Activated T-cell treated with anti-CD3 and anti-CD28 coated beads, Interleukin-2, amount 50 U/mL, for 72 hours (primary cell): ENCODE measurements around the gene TPP1. TPM values are rescaled to one million over a fixed set of nuclear protein-coding genes. Genes with fewer than 3 reads are reported as not detected.
A peak's percentile ranks its signal among the peaks of the same experiment; 100 is the strongest.

Source experiments
- ATAC-seq, 2 donors: fragments of 150-1000 bp; cut with Tn5 transposase; replicated peaks in 1 of 2; 2 replicates each; pipeline ENCODE4 v1.10.0; 2021; ENCODE audit warnings: moderate library complexity in 2 of 2, mild to moderate bottlenecking in 1 of 2
- DNase-seq, 2 donors: peaks; one replicate each; pipeline ENCODE4 v3.0.0; 2021 to 2022; ENCODE audit warnings: mixed read lengths in 1 of 2
- H3K27ac Mint-ChIP-seq: one replicate; pipeline ENCODE4 v1.8.0; 2022; ENCODE audit warnings: mild to moderate bottlenecking, moderate library complexity, mixed read lengths
- H3K27me3 Mint-ChIP-seq: one replicate; pipeline ENCODE4 v1.8.0; 2022; ENCODE audit warnings: low read depth, mixed read lengths
- H3K36me3 Mint-ChIP-seq, 2 donors: one replicate each; pipeline ENCODE4 v1.8.0; 2022; ENCODE audit warnings: mixed read lengths in 2 of 2, mild to moderate bottlenecking in 1 of 2; ENCODE audit not compliant: insufficient read depth in 2 of 2
- H3K4me1 Mint-ChIP-seq: one replicate; pipeline ENCODE4 v1.8.0; 2022; ENCODE audit warnings: low read depth, mixed read lengths
- H3K4me3 Mint-ChIP-seq, 2 donors: one replicate each; pipeline ENCODE4 v1.8.0; 2022; ENCODE audit warnings: mild to moderate bottlenecking in 2 of 2, mixed read lengths in 2 of 2, moderate library complexity in 2 of 2
- H3K9me3 Mint-ChIP-seq, 2 donors: one replicate each; pipeline ENCODE4 v1.8.0; 2022; ENCODE audit warnings: mixed read lengths in 2 of 2
- total RNA-seq, 2 donors: library from RNA; stranded (reverse); gene quantifications; one replicate each; pipeline ENCODE4 v1.2.3, GENCODE V29; 2022

Gene TPP1
- total RNA-seq, 2 donors from 2014 or later: 56.0 to 62.1 TPM

GRCh38 chr11:6629892-6630631 lies 10.8 kb upstream of the TPP1 start:
- Mint-ChIP-seq H3K27me3 (no peaks in the 10 kb centered on the region), H3K4me3 (no peak overlapping the region), H3K4me1 (peaks cover 20% of the 10 kb centered on the region), H3K9me3 (no peaks in the 10 kb centered on the region), H3K36me3 (no peaks in the 10 kb centered on the region), H3K27ac (no peak overlapping the region)
- DNase-seq (no peak), ATAC-seq (no peak)

GRCh38 chr11:6629573-6629891 lies 10.3 kb upstream of the TPP1 start:
- no peaks in the 10 kb centered on the region for H3K36me3 Mint-ChIP-seq
- DNase-seq (no peak), ATAC-seq (no peak)
- H3K27ac Mint-ChIP-seq: no peak overlapping the region
- no peak overlapping the region for H3K4me3 Mint-ChIP-seq
- H3K9me3 Mint-ChIP-seq: no peaks in the 10 kb centered on the region
- H3K4me1 Mint-ChIP-seq: peaks cover 20% of the 10 kb centered on the region
- no peaks in the 10 kb centered on the region for H3K27me3 Mint-ChIP-seq

- no peaks in the 10 kb centered on the region for H3K27me3 Mint-ChIP-seq
- DNase-seq (no peak), ATAC-seq (no peak)
- H3K4me3 Mint-ChIP-seq: no peak overlapping the region
- H3K4me1 Mint-ChIP-seq: peaks cover 20% of the 10 kb centered on the region
- no peaks in the 10 kb centered on the region for H3K9me3 Mint-ChIP-seq
- peak overlapping the region; percentile 29 for H3K27ac Mint-ChIP-seq
- H3K36me3 Mint-ChIP-seq: no peaks in the 10 kb centered on the region
Observed at GRCh38 chr11:6628526-6628925, 9.3 kb upstream of the TPP1 start.

GRCh38 chr11:6627762-6628241 lies 8.6 kb upstream of the TPP1 start:
- no peaks in the 10 kb centered on the region for H3K27me3 Mint-ChIP-seq
- H3K4me3 Mint-ChIP-seq: peak overlapping the region; percentile 23 to 38
- peak overlapping the region; percentile 29 for H3K27ac Mint-ChIP-seq
- H3K9me3 Mint-ChIP-seq: no peaks in the 10 kb centered on the region
- peaks cover 20% of the 10 kb centered on the region for H3K4me1 Mint-ChIP-seq
- DNase-seq (no peak), ATAC-seq (peak; percentile 43 to 66)
- H3K36me3 Mint-ChIP-seq: no peaks in the 10 kb centered on the region

- DNase-seq: no peak
- Mint-ChIP-seq H3K27me3 (no peaks in the 10 kb centered on the region), H3K9me3 (no peaks in the 10 kb centered on the region), H3K27ac (peak overlapping the region; percentile 29), H3K36me3 (no peaks in the 10 kb centered on the region), H3K4me3 (peak overlapping the region; percentile 23 to 38), H3K4me1 (peaks cover 20% of the 10 kb centered on the region)
- ATAC-seq: peak; percentile 8 to 17
Observed at GRCh38 chr11:6626971-6627761, 7.9 kb upstream of the TPP1 start.

GRCh38 chr11:6625832-6626420 lies 6.7 kb upstream of the TPP1 start:
- Mint-ChIP-seq H3K4me1 (peaks cover 20% of the 10 kb centered on the region), H3K27ac (no peak overlapping the region)
- DNase-seq: no peak

GRCh38 chr11:6625156-6625831 lies 6.1 kb upstream of the TPP1 start:
- no peak for ATAC-seq
- H3K27ac Mint-ChIP-seq: no peak overlapping the region
- no peak overlapping the region for H3K4me3 Mint-ChIP-seq
- H3K9me3 Mint-ChIP-seq: no peaks in the 10 kb centered on the region
- no peaks in the 10 kb centered on the region for H3K36me3 Mint-ChIP-seq
- no peaks in the 10 kb centered on the region for H3K27me3 Mint-ChIP-seq
- DNase-seq: no peak
- peaks cover 20% of the 10 kb centered on the region for H3K4me1 Mint-ChIP-seq

More at GRCh38 chr11:6625832-6626420, 6.7 kb upstream of the TPP1 start:
- no peaks in the 10 kb centered on the region for H3K9me3 Mint-ChIP-seq
- no peaks in the 10 kb centered on the region for H3K36me3 Mint-ChIP-seq
- no peaks in the 10 kb centered on the region for H3K27me3 Mint-ChIP-seq
- no peak overlapping the region for H3K4me3 Mint-ChIP-seq
- ATAC-seq: no peak

GRCh38 chr11:6623391-6624363 lies 4.5 kb upstream of the TPP1 start:
- H3K4me1 Mint-ChIP-seq: peaks cover 20% of the 10 kb centered on the region

GRCh38 chr11:6622261-6623171 lies 3.3 kb upstream of the TPP1 start:
- peaks cover 10% of the 10 kb centered on the region for H3K4me1 Mint-ChIP-seq
- no peaks in the 10 kb centered on the region for H3K27me3 Mint-ChIP-seq
- ATAC-seq (no peak), DNase-seq (no peak)
- H3K4me3 Mint-ChIP-seq: no peak overlapping the region
- H3K27ac Mint-ChIP-seq: no peak overlapping the region
- H3K36me3 Mint-ChIP-seq: no peaks in the 10 kb centered on the region
- no peaks in the 10 kb centered on the region for H3K9me3 Mint-ChIP-seq

More at GRCh38 chr11:6623391-6624363, 4.5 kb upstream of the TPP1 start:
- no peak overlapping the region for H3K4me3 Mint-ChIP-seq
- H3K36me3 Mint-ChIP-seq: no peaks in the 10 kb centered on the region
- DNase-seq (no peak), ATAC-seq (no peak)
- no peaks in the 10 kb centered on the region for H3K27me3 Mint-ChIP-seq
- H3K27ac Mint-ChIP-seq: no peak overlapping the region
- no peaks in the 10 kb centered on the region for H3K9me3 Mint-ChIP-seq

GRCh38 chr11:6621711-6622211 lies 2.5 kb upstream of the TPP1 start:
- DNase-seq (no peak), ATAC-seq (no peak)
- Mint-ChIP-seq H3K4me3 (no peak overlapping the region), H3K27me3 (no peaks in the 10 kb centered on the region), H3K4me1 (peaks cover 4% of the 10 kb centered on the region), H3K36me3 (no peaks in the 10 kb centered on the region), H3K27ac (no peak overlapping the region), H3K9me3 (no peaks in the 10 kb centered on the region)

GRCh38 chr11:6620636-6621035 lies 1.4 kb upstream of the TPP1 start:
- ATAC-seq: no peak
- Mint-ChIP-seq H3K36me3 (peaks cover 2 to 8% of the 10 kb centered on the region in 2 donors), H3K27ac (no peak overlapping the region), H3K4me1 (peaks cover 6% of the 10 kb centered on the region), H3K4me3 (no peak overlapping the region), H3K9me3 (no peaks in the 10 kb centered on the region), H3K27me3 (no peaks in the 10 kb centered on the region)
- no peak for DNase-seq
